B cell (primary cell): ENCODE data around the gene HOXD10.

ENCODE experiments used
- EZH2 ChIP-seq: IDR thresholded peaks from 2 replicates; pipeline ENCODE4 v1.6.1; 2012; ENCODE audit warnings: borderline replicate concordance, low read depth, mild to moderate bottlenecking, moderate library complexity, low read length; ENCODE audit not compliant: insufficient read depth, poor library complexity, severe bottlenecking
- TF ChIP-seq, protein P1 (sequence below): fragments of 200-600 bp; IDR thresholded peaks from one replicate; pipeline ENCODE4 v1.8.0; 2022; ENCODE audit warnings: antibody characterized with exemption, mild to moderate bottlenecking

DNA sequence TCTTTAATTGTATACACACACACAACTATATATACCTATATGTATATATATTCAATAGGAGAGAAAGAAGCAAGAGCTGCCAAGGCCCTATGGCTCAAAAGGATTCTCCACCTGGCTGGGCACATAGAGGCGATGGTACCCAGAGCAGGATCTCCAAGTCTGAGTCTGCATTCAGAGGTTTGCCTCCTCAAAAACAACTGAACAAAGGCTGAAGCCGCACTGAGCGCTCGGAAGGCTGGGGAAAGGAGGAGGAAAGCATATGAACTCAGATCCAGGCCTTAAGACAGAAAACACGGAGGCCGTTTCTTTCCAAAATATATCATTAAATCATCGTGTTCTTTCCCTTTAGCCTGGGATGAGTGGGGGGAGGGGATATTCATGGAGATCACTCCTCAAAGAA lies 13.4 kb upstream of the HOXD10 start:
- TF ChIP-seq, protein P1, sequence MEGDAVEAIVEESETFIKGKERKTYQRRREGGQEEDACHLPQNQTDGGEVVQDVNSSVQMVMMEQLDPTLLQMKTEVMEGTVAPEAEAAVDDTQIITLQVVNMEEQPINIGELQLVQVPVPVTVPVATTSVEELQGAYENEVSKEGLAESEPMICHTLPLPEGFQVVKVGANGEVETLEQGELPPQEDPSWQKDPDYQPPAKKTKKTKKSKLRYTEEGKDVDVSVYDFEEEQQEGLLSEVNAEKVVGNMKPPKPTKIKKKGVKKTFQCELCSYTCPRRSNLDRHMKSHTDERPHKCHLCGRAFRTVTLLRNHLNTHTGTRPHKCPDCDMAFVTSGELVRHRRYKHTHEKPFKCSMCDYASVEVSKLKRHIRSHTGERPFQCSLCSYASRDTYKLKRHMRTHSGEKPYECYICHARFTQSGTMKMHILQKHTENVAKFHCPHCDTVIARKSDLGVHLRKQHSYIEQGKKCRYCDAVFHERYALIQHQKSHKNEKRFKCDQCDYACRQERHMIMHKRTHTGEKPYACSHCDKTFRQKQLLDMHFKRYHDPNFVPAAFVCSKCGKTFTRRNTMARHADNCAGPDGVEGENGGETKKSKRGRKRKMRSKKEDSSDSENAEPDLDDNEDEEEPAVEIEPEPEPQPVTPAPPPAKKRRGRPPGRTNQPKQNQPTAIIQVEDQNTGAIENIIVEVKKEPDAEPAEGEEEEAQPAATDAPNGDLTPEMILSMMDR, result no peak
- no peak for TF ChIP-seq EZH2
